Right cardiac atrium (tissue), 5 donors: ENCODE data around the gene IFI35. TPM values are rescaled to one million over a fixed set of nuclear protein-coding genes. Genes with fewer than 3 reads are reported as not detected.
"Not testable (repeated sequence)": the region's sequence is repeated elsewhere in the genome, so short reads cannot be mapped to it uniquely, and the experiment has no call there.

Source experiments
- ATAC-seq, 2 donors: fragments of 200-7000 bp; cut with Tn5 transposase; one replicate each; pipeline versions ENCODE4 v1.8.0 to v1.9.1; 2020; ENCODE audit warnings: moderate library complexity in 2 of 2, mild to moderate bottlenecking in 1 of 2
- DNase-seq, 3 donors: peaks; one replicate each; pipeline ENCODE4 v3.0.0-alpha.2; 2020
- H3K27ac ChIP-seq: one replicate; pipeline ENCODE4 v1.5.1; 2013; ENCODE audit warnings: mild to moderate bottlenecking, low read length, control low read depth, moderate library complexity
- H3K27me3 ChIP-seq: one replicate; pipeline ENCODE4 v1.6.1; 2013; ENCODE audit not compliant: control insufficient read depth, insufficient read depth
- H3K4me1 ChIP-seq: one replicate; pipeline ENCODE4 v1.6.1; 2013; ENCODE audit warnings: low read length; ENCODE audit not compliant: control insufficient read depth, insufficient read depth
- H3K4me3 ChIP-seq: one replicate; pipeline ENCODE4 v1.5.1; 2013; ENCODE audit warnings: low read length, control low read depth
- H3K9me3 ChIP-seq: one replicate; pipeline ENCODE4 v1.6.1; 2013; ENCODE audit warnings: low read length; ENCODE audit not compliant: control insufficient read depth
- WGBS: extraction: QIAGEN DNeasy Blood & Tissue Kit; methylation state at CpG from one replicate; pipeline ENCODE4 v1.1.7; 2013; 5-methylcytosine and 5-hydroxymethylcytosine counted together
- intact Hi-C, 4 donors: fragments of 100-400 bp; cut with DNase I; formaldehyde crosslinking; loops; one replicate each; pipeline versions ENCODE4 v1.11.0 to v1.14.0; 2022 to 2023
- long read RNA-seq, 4 donors: library from polyadenylated mRNA; unstranded; transcript quantifications; one replicate each; pipeline ENCODE4 v2.0.0, GENCODE V29; 2020 to 2021
- polyA plus RNA-seq: library from polyadenylated mRNA; stranded (reverse); fragments of 200-250 nt; gene quantifications from one replicate; pipeline ENCODE4 v1.2.3, GENCODE V29; 2013
- total RNA-seq, 4 donors: library from RNA; stranded (reverse); fragmentation: NEBNext Ultra II Directional; extraction: Animal tissue kit (Norgen Biotek cat#: 25700); gene quantifications; one replicate each; pipeline ENCODE4 v1.2.1, GENCODE V29; 2021
- donor health status: healthy with polysubstance abuse.
- donor health status: DM: no; HTN: yes; CAD: no.
- donor health status: DM: no; HTN: no; CAD: no.
- donor health status: DM: no; HTN: yes; CAD: no; lungs with severe emphysema.
- donor health status: DM: yes; HTN: yes; CAD: no.

The IFI35 gene
- total RNA-seq (10 to 100 TPM; 15.1 to 20.3 (median 19.5) TPM), polyA plus RNA-seq (19.1 TPM)
- long read RNA-seq, donor 1, transcript IFI35-204 (7 exons, 1,232 nt) = major isoform, 8 of 11 reads
- long read RNA-seq, donor 1, partial matches to known transcripts = 0 of 11 reads
- long read RNA-seq, donor 1, other reads (novel, unspliced or antisense) = 2 of 11 reads
- long read RNA-seq, donor 2, partial matches to known transcripts = 1 of 9 reads
- long read RNA-seq, donor 2, other reads (novel, unspliced or antisense) = 2 of 9 reads
- long read RNA-seq, donor 3, transcript IFI35-203 (7 exons, 1,241 nt) = major isoform, 11 of 32 reads
- long read RNA-seq, donor 3, transcript IFI35-204 (7 exons, 1,232 nt) = major isoform, 11 of 32 reads
- long read RNA-seq, donor 3, partial matches to known transcripts = 1 of 32 reads
- long read RNA-seq, donor 3, other reads (novel, unspliced or antisense) = 8 of 32 reads
- long read RNA-seq, donor 4, partial matches to known transcripts = 3 of 6 reads
- long read RNA-seq, donor 4, other reads (novel, unspliced or antisense) = 0 of 6 reads

GRCh38 chr17:43006639-43007551, at the start of gene IFI35:
IFI35 (plus strand) TSS chr17:43006784; CDS start chr17:43006948, 164 bp downstream.
- ATAC-seq = peak; percentile 88 to 92
- H3K9me3 ChIP-seq = no peaks in the 10 kb centered on the region
- H3K4me3 ChIP-seq = peak within 1 kb of the TSS; percentile 90
- H3K4me1 ChIP-seq = no peaks in the 10 kb centered on the region
- peak within 1 kb of the TSS; percentile 98 for H3K27ac ChIP-seq
- intact Hi-C loops = no loop called here
- no peaks in the 10 kb centered on the region for H3K27me3 ChIP-seq
- 28% methylated on average over 18 of the region's 18 CpGs for WGBS
- DNase-seq = peak; percentile 88 to 94 (median 93)

DNA sequence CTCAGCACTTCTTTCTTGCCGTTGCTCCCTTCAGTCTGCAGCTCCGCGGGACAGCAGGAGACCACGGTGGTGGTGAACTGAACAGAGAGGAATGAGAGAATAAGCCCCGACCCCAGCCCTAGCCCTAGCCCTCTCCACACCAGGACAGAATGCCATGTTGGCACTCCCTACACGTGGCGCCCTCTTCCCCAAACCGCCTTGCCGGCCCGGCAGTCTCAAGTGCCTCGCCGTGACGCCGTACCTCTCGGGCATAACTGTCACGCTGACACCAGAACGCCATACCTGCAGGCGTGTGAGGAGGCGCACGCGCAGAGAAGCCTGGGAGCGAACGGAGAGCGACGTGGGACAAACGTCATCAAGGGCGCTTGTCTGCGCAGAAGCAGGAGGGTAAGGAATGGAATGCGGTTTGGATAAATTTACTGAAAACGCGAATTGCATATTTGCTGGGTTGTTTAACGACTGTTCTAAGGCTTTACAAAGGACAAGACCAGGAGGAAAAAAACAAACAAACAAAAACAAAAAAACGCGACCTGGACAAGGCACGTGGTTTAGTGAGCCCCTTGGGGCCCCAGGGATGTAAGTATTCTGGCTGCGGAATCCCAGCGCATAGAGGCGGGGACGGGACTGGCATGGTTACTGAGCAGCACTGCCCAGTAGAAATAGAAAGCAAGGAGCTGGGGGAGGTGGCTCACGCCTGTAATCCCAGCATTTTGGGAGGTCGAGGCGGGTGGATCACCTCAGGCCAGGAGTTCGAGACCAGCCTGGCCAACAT, 42.2 kb upstream of the IFI35 start, which contains the start of gene AARSD1:
AARSD1 (minus strand) TSS at position 294 of the 772 bp plus-strand sequence; CDS start at position 280, 14 bp downstream.
- WGBS = 1% methylated on average over 43 of the region's 43 CpGs

GRCh38 chr17:42967925-42968324, 38.7 kb upstream of the IFI35 start:
- Histone ChIP-seq H3K4me3 (no peak overlapping the region), H3K9me3 (no peaks in the 10 kb centered on the region), H3K27me3 (no peaks in the 10 kb centered on the region), H3K4me1 (peaks cover 2% of the 10 kb centered on the region), H3K27ac (no peak overlapping the region)
- intact Hi-C loops = no loop called here
- no peak for ATAC-seq
- WGBS = 84% methylated on average over 1 of the region's 1 CpG
- DNase-seq = no peak

More for the DNA sequence above, 42.2 kb upstream of the IFI35 start, which contains the start of gene AARSD1:
- ATAC-seq = peak; percentile 96 to 97
- Histone ChIP-seq H3K4me3 (peak within 1 kb of the TSS; percentile 76), H3K27me3 (no peaks in the 10 kb centered on the region), H3K27ac (peak within 1 kb of the TSS; percentile 59), H3K4me1 (peaks cover 2% of the 10 kb centered on the region), H3K9me3 (no peaks in the 10 kb centered on the region)
- peak; percentile 91 to 96 (median 96) for DNase-seq
- intact Hi-C loops = no loop called here

- DNase-seq (no peak), ATAC-seq (no peak)
- intact Hi-C loops = no loop called here
- H3K27ac ChIP-seq = no peak overlapping the region
- WGBS = 46% methylated on average over 5 of the region's 5 CpGs
- no peaks in the 10 kb centered on the region for H3K9me3 ChIP-seq
- H3K4me1 ChIP-seq = no peaks in the 10 kb centered on the region
- H3K4me3 ChIP-seq = no peak overlapping the region
- H3K27me3 ChIP-seq = no peaks in the 10 kb centered on the region
Measured at GRCh38 chr17:42969001-42969581, 37.5 kb upstream of the IFI35 start.

DNA sequence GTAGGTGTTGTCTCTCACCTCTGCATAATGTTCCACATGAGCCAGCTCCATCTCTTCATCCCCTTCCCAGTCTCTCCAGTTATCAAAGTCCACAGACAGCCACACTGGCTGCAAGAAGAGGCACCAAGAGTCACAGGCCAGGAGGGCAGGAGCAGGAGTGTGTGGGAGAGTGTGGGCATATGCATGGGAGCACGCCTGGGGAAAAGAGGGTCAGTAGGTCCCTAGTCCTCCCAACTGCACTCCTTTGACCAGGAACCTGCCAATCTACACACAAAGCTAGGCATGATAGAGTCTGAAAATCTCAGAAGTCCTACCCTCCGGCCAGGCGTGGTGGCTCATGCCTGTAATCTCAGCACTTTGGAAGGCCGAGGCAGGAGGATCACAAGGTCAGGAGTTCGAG, 35.0 kb upstream of the IFI35 start:
- Histone ChIP-seq H3K4me1 (no peaks in the 10 kb centered on the region), H3K9me3 (no peaks in the 10 kb centered on the region), H3K27me3 (no peaks in the 10 kb centered on the region), H3K4me3 (no peak overlapping the region), H3K27ac (no peak overlapping the region)
- 85% methylated on average over 5 of the region's 5 CpGs for WGBS
- intact Hi-C loops = no loop called here
- ATAC-seq = no peak
- DNase-seq = no peak

DNA sequence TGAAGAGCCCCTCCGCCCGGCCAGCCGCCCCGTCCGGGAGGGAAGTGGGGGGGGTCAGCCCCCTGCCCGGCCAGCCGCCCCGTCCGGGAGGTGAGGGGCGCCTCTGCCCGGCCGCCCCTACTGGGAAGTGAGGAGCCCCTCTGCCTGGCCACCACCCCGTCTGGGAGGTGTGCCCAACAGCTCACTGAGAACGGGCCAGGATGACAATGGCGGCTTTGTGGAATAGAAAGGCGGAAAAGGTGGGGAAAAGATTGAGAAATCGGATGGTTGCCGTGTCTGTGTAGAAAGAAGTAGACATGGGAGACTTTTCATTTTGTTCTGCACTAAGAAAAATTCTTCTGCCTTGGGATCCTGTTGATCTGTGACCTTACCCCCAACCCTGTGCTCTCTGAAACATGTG, 33.3 kb upstream of the IFI35 start:
- H3K4me1 ChIP-seq, H3K9me3 ChIP-seq, H3K27ac ChIP-seq, DNase-seq, H3K27me3 ChIP-seq, H3K4me3 ChIP-seq, intact Hi-C loops, ATAC-seq: not testable (repeated sequence)
- 81% methylated on average over 11 of the region's 18 CpGs for WGBS

GRCh38 chr17:42975265-42975664, 31.3 kb upstream of the IFI35 start:
- 41% methylated on average over 2 of the region's 2 CpGs for WGBS
- Histone ChIP-seq H3K27ac (no peak overlapping the region), H3K4me3 (no peak overlapping the region), H3K4me1 (peaks cover 6% of the 10 kb centered on the region), H3K27me3 (no peaks in the 10 kb centered on the region), H3K9me3 (no peaks in the 10 kb centered on the region)
- no peak for ATAC-seq
- intact Hi-C loops = no loop called here
- DNase-seq = no peak

- H3K4me3 ChIP-seq, H3K27me3 ChIP-seq, H3K27ac ChIP-seq, intact Hi-C loops, H3K9me3 ChIP-seq, ATAC-seq, H3K4me1 ChIP-seq, DNase-seq: not testable (repeated sequence)
- 90% methylated on average over 16 of the region's 16 CpGs for WGBS
Measured at GRCh38 chr17:42975701-42976100, 30.9 kb upstream of the IFI35 start.

GRCh38 chr17:42979511-42980273, 26.9 kb upstream of the IFI35 start, which contains the start of gene PTGES3L:
PTGES3L (minus strand) TSS chr17:42980080; CDS start chr17:42980053, 27 bp downstream.
- peak within 1 kb of the TSS; percentile 90 for H3K27ac ChIP-seq
- 31% methylated on average over 21 of the region's 21 CpGs for WGBS
- peaks cover 6% of the 10 kb centered on the region for H3K4me1 ChIP-seq
- peak; percentile 55 to 80 (median 71) for DNase-seq
- peak within 1 kb of the TSS; percentile 82 for H3K4me3 ChIP-seq
- peak; percentile 79 to 81 for ATAC-seq
- H3K9me3 ChIP-seq = no peaks in the 10 kb centered on the region
- H3K27me3 ChIP-seq = no peaks in the 10 kb centered on the region
- intact Hi-C loops = no loop called here
